Central memory CD8-positive, alpha-beta T cell (primary cell): ENCODE data around the gene CDKL1.
"Not testable (repeated sequence)": the region's sequence is repeated elsewhere in the genome, so short reads cannot be mapped to it uniquely, and the experiment has no call there.

ENCODE experiments used
- ATAC-seq: fragments of 150-1000 bp; cut with Tn5 transposase; replicated peaks from 2 replicates; pipeline ENCODE4 v1.10.0; 2022; ENCODE audit warnings: mild to moderate bottlenecking, moderate FRiP score, moderate number of reproducible peaks; ENCODE audit not compliant: poor library complexity, severe bottlenecking; ENCODE audit errors: extremely low read depth
- DNase-seq, 2 donors: peaks; one replicate each; pipeline ENCODE4 v3.0.0; 2021; ENCODE audit warnings: low spot score in 2 of 2
- H3K27ac Mint-ChIP-seq: one replicate; pipeline ENCODE4 v1.8.0; 2022; ENCODE audit warnings: low read depth, mild to moderate bottlenecking, moderate library complexity, mixed read lengths
- H3K27me3 Mint-ChIP-seq: one replicate; pipeline ENCODE4 v1.8.0; 2022; ENCODE audit warnings: mixed read lengths
- H3K36me3 Mint-ChIP-seq: one replicate; pipeline ENCODE4 v1.8.0; 2022; ENCODE audit warnings: mild to moderate bottlenecking, moderate library complexity, mixed read lengths; ENCODE audit not compliant: insufficient read depth
- H3K4me1 Mint-ChIP-seq: one replicate; pipeline ENCODE4 v1.8.0; 2022; ENCODE audit warnings: mixed read lengths
- H3K4me3 Mint-ChIP-seq: one replicate; pipeline ENCODE4 v1.8.0; 2022; ENCODE audit warnings: mild to moderate bottlenecking, moderate library complexity, mixed read lengths
- H3K9me3 Mint-ChIP-seq: one replicate; pipeline ENCODE4 v1.8.0; 2022; ENCODE audit warnings: mixed read lengths

CDKL1 gene

DNA sequence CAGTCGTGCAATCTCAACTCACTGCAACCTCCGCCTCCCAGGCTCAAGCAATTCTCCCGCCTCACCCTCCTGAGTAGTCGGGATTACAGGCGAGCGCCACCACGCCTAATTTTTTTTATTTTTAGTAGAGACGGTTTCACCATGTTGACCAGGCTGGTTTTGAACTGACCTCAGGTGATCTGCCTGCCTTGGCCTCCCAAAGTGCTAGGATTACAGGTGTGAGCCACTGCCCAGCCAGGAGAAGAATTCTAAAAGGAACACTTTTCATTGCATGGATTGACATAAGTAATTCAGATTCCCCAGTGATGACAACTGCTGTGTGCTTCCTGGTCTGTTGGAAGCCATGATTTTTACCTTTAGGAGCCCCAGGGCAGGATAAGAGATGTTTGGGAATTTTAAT is 62.5 kb downstream of the CDKL1 start:
- Mint-ChIP-seq H3K36me3 (peaks cover 18% of the 10 kb centered on the region), H3K27ac (no peak overlapping the region), H3K4me1 (peaks cover 9% of the 10 kb centered on the region), H3K4me3 (no peak overlapping the region), H3K9me3 (no peaks in the 10 kb centered on the region), H3K27me3 (no peaks in the 10 kb centered on the region)
- DNase-seq: no peak
- no peak for ATAC-seq

GRCh38 chr14:50333014-50333509 is 63.6 kb downstream of the CDKL1 start:
- peaks cover 9% of the 10 kb centered on the region for H3K4me1 Mint-ChIP-seq
- peaks cover 23% of the 10 kb centered on the region for H3K36me3 Mint-ChIP-seq
- H3K27me3 Mint-ChIP-seq: no peaks in the 10 kb centered on the region
- no peak for ATAC-seq
- no peaks in the 10 kb centered on the region for H3K9me3 Mint-ChIP-seq
- peak overlapping the region; percentile 10 for H3K27ac Mint-ChIP-seq
- no peak for DNase-seq
- H3K4me3 Mint-ChIP-seq: no peak overlapping the region

GRCh38 chr14:50331596-50331995 is 65.1 kb downstream of the CDKL1 start:
- Mint-ChIP-seq H3K9me3 (no peaks in the 10 kb centered on the region), H3K36me3 (peaks cover 25% of the 10 kb centered on the region), H3K27me3 (no peaks in the 10 kb centered on the region), H3K27ac (no peak overlapping the region), H3K4me3 (no peak overlapping the region), H3K4me1 (peaks cover 9% of the 10 kb centered on the region)
- no peak for ATAC-seq
- no peak for DNase-seq

DNA sequence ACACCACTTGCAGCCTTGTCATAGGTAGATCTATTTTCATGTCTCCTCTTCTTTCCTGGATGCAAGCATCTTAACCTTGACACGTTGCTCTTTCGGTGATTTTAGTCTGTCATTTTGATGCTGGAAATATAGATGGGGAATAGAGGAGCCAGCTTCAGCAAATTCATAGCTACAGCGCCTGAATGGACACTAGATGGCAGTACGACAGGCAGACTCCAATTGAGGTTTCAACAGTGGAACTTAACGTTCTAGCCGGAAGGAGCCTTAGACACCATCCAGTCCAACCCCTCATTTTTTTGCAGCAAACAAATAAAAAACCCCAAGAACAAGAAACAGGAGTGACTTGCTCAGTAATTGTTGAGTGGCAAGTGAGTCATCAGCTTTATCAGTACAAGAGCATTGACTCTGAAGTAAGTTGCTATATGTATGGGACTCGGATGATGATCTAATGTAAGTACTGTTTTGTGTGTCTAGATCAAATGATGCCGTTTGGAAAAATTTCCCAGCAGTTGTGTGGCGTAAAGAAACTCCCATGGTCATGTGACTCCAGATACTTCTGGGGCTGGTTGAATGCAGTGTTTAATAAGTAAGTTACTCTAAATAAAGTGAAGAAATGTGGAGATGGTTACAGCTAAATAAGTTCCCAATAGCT is 75.5 kb downstream of the CDKL1 start:
- H3K4me1 Mint-ChIP-seq: peaks cover 26% of the 10 kb centered on the region
- H3K27me3 Mint-ChIP-seq: no peaks in the 10 kb centered on the region
- no peak overlapping the region for H3K27ac Mint-ChIP-seq
- peaks cover 14% of the 10 kb centered on the region for H3K36me3 Mint-ChIP-seq
- no peaks in the 10 kb centered on the region for H3K9me3 Mint-ChIP-seq
- no peak overlapping the region for H3K4me3 Mint-ChIP-seq
- ATAC-seq: peak; percentile 99
- peak; percentile 39 to 71 for DNase-seq

- no peaks in the 10 kb centered on the region for H3K27me3 Mint-ChIP-seq
- H3K4me3 Mint-ChIP-seq: no peak overlapping the region
- ATAC-seq (no peak), DNase-seq (no peak)
- no peaks in the 10 kb centered on the region for H3K9me3 Mint-ChIP-seq
- peaks cover 30% of the 10 kb centered on the region for H3K4me1 Mint-ChIP-seq
- H3K36me3 Mint-ChIP-seq: peaks cover 9% of the 10 kb centered on the region
- H3K27ac Mint-ChIP-seq: no peak overlapping the region
These were observed 76.4 kb downstream of the CDKL1 start for GRCh38 chr14:50320283-50320682.

DNA sequence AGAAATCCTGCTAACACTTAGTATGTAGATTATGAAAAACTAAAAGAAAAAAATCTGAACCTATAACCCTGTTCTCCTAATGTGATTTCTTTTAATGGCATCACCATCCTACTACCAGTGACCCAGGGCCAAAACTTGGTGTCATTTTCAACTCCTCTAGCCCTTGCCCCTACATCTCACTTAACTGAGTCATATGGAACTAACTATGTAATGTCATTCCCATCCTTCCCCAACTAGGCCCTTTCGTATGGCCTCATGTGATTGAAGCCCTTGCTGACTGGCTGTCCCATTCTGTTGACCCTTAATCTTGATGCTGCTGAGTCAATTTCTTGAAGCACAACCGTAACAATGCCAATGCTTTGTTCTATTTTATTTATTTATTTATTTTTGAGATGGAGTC is 77.0 kb downstream of the CDKL1 start:
- DNase-seq: no peak
- no peaks in the 10 kb centered on the region for H3K9me3 Mint-ChIP-seq
- no peak overlapping the region for H3K4me3 Mint-ChIP-seq
- ATAC-seq: no peak
- H3K27ac Mint-ChIP-seq: no peak overlapping the region
- H3K27me3 Mint-ChIP-seq: no peaks in the 10 kb centered on the region
- H3K36me3 Mint-ChIP-seq: peaks cover 6% of the 10 kb centered on the region
- H3K4me1 Mint-ChIP-seq: peaks cover 30% of the 10 kb centered on the region

GRCh38 chr14:50319293-50319692 is 77.4 kb downstream of the CDKL1 start:
- DNase-seq (no peak), ATAC-seq (no peak)
- Mint-ChIP-seq H3K27me3 (no peaks in the 10 kb centered on the region), H3K36me3 (peaks cover 6% of the 10 kb centered on the region), H3K4me3 (no peak overlapping the region), H3K9me3 (no peaks in the 10 kb centered on the region), H3K4me1 (peaks cover 32% of the 10 kb centered on the region), H3K27ac (no peak overlapping the region)

GRCh38 chr14:50318031-50318626 is 78.6 kb downstream of the CDKL1 start:
- DNase-seq: no peak
- ATAC-seq: no peak
- H3K4me3 Mint-ChIP-seq: no peak overlapping the region
- peaks cover 44% of the 10 kb centered on the region for H3K4me1 Mint-ChIP-seq
- no peaks in the 10 kb centered on the region for H3K36me3 Mint-ChIP-seq
- no peaks in the 10 kb centered on the region for H3K9me3 Mint-ChIP-seq
- H3K27ac Mint-ChIP-seq: no peak overlapping the region
- no peaks in the 10 kb centered on the region for H3K27me3 Mint-ChIP-seq

DNA sequence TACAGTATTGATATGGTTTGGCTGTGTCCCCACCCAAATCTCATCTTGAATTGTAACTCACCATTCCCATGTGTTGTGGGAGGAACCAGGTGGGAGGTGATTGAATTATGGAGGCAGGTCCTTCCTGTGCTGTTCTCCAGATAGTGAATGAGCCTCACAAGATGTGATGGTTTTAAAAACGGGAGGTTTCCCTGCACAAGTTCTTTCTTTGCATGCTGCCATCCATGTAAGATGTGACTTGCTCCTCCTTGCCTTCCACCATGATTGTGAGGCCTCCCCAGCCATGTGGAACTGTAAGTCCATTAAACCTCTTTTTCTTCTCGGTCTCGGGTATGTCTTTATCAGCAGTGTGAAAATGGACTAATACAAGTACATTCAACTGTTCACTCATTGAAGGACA is 82.6 kb downstream of the CDKL1 start:
- not testable (repeated sequence) for ATAC-seq
- H3K4me1 Mint-ChIP-seq: peaks cover 61% of the 10 kb centered on the region
- H3K4me3 Mint-ChIP-seq: peak overlapping the region; percentile 48

DNA sequence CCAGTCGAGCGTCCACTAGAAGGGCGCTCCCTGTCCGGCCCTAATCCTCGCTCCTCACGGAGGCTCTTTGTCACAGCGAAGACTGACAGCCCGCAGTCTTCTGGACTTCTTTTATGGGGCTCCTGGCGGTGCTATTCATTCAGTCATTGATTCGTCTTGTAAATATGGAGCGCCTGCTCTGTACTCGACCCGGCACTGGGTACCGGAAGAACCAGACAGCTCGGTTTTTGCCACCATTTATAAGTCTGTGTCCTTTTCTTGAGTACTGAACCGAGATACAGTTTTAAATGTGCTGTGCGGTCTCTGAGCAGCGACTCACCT is 84.0 kb downstream of the CDKL1 start:
- H3K36me3 Mint-ChIP-seq: peaks cover 5% of the 10 kb centered on the region
- DNase-seq (no peak), ATAC-seq (peak; percentile 62)
- H3K27me3 Mint-ChIP-seq: no peaks in the 10 kb centered on the region
- peaks cover 54% of the 10 kb centered on the region for H3K4me1 Mint-ChIP-seq
- peak overlapping the region; percentile 90 for H3K4me3 Mint-ChIP-seq
- peak overlapping the region; percentile 94 for H3K27ac Mint-ChIP-seq
- H3K9me3 Mint-ChIP-seq: no peaks in the 10 kb centered on the region

More for the DNA sequence above, 82.6 kb downstream of the CDKL1 start:
- not testable (repeated sequence) for H3K27me3 Mint-ChIP-seq, H3K27ac Mint-ChIP-seq, H3K9me3 Mint-ChIP-seq, DNase-seq, H3K36me3 Mint-ChIP-seq

GRCh38 chr14:50311972-50312733 is 84.5 kb downstream of the CDKL1 start, which contains the start of the genes DMAC2L and L2HGDH:
DMAC2L (plus strand) TSS chr14:50312324; CDS start chr14:50321488, 9,164 bp downstream.
L2HGDH (minus strand) TSS chr14:50312229; CDS start chr14:50312150, 79 bp downstream.
- H3K27ac Mint-ChIP-seq: peak within 1 kb of the TSS; percentile 94
- peak; percentile 74 for DNase-seq
- no peaks in the 10 kb centered on the region for H3K9me3 Mint-ChIP-seq
- no peaks in the 10 kb centered on the region for H3K27me3 Mint-ChIP-seq
- ATAC-seq: peak; percentile 88
- H3K4me1 Mint-ChIP-seq: peaks cover 51% of the 10 kb centered on the region
- peaks cover 5% of the 10 kb centered on the region for H3K36me3 Mint-ChIP-seq
- peak within 1 kb of the TSS; percentile 90 for H3K4me3 Mint-ChIP-seq

- peaks cover 44% of the 10 kb centered on the region for H3K4me1 Mint-ChIP-seq
- no peaks in the 10 kb centered on the region for H3K27me3 Mint-ChIP-seq
- peak overlapping the region; percentile 94 for H3K27ac Mint-ChIP-seq
- peaks cover 5% of the 10 kb centered on the region for H3K36me3 Mint-ChIP-seq
- DNase-seq: no peak
- no peak for ATAC-seq
- H3K4me3 Mint-ChIP-seq: peak overlapping the region; percentile 90
- no peaks in the 10 kb centered on the region for H3K9me3 Mint-ChIP-seq
These were observed 85.2 kb downstream of the CDKL1 start for GRCh38 chr14:50311337-50311971.
